HepG2 (cell line): ENCODE data around the gene UGT1A8. TPM values are rescaled to one million over a fixed set of nuclear protein-coding genes. Genes with fewer than 3 reads are reported as not detected.

Source experiments
- ATAC-seq: fragments of 200-7000 bp; cut with Tn5 transposase; 3 replicates; pipeline ENCODE4 v1.9.1; 2020; ENCODE audit warnings: mild to moderate bottlenecking, moderate library complexity
- BruUV-seq: library from RNA; stranded (reverse); fragments of 400-500 nt; replicated peaks from 2 replicates; lab custom pipeline; 2021; lab: Mats Ljungman, UMichigan
- CTCF ChIA-PET: fragments of 300-600 bp; formaldehyde crosslinking; extraction: SDS; loops from one replicate; lab custom pipeline; 2021; ENCODE audit warnings: low total read pairs, inconsistent platforms, low intra/inter-chr PET ratio; lab: Yijun Ruan, JAX
- POLR2A ChIA-PET: fragments of 350-600 bp; sonication (Branson Sonifier 250); formaldehyde crosslinking; loops from one replicate; lab custom pipeline; 2020; ENCODE audit warnings: antibody characterized with exemption, inconsistent platforms; lab: Yijun Ruan, JAX
- DNase-seq: peaks from one replicate; pipeline ENCODE4 v3.0.0-alpha.2; 2015; ENCODE audit warnings: low spot score
- FAIRE-seq: peaks from 3 replicates; lab custom pipeline; 2011; peaks lifted over from hg19 to GRCh38; lab: Jason Lieb, UNC
- H2AFZ ChIP-seq: one replicate; pipeline ENCODE4 v1.6.1; 2011; ENCODE audit warnings: low read length, inconsistent platforms
- H3K27ac ChIP-seq: fragments of 300-600 bp; 3 replicates; pipeline ENCODE4 v1.8.0; 2011; ENCODE audit warnings: mixed run types, mild to moderate bottlenecking, mixed read lengths, low read length, inconsistent platforms; ENCODE audit not compliant: insufficient read depth; ENCODE audit errors: extremely low read length
- H3K27me3 ChIP-seq, 2 experiments: fragments of 200-600 bp in 1 of 2; 2 replicates in 1 of 2; 3 replicates in 1 of 2; pipeline versions ENCODE4 v1.6.0 to v1.8.0; 2011; ENCODE audit warnings: low read length in 2 of 2, mild to moderate bottlenecking in 2 of 2, moderate library complexity in 2 of 2, inconsistent platforms in 1 of 2; ENCODE audit not compliant: insufficient read depth in 2 of 2, control insufficient read depth in 1 of 2
- H3K36me3 ChIP-seq, 2 experiments: fragments of 200-600 bp in 1 of 2; replicated peaks in 1 of 2; 2 replicates in 1 of 2; 3 replicates in 1 of 2; pipeline versions ENCODE4 v1.5.1 to v1.8.0; 2011; ENCODE audit warnings: low read length in 2 of 2, inconsistent platforms in 1 of 2; ENCODE audit not compliant: insufficient read depth in 2 of 2, control insufficient read depth in 1 of 2
- H3K4me1 ChIP-seq: 2 replicates; pipeline ENCODE4 v1.5.1; 2012; ENCODE audit warnings: low read length, inconsistent platforms; ENCODE audit not compliant: insufficient read depth
- H3K4me2 ChIP-seq: 2 replicates; pipeline ENCODE4 v1.6.0; 2011; ENCODE audit warnings: low read depth, low read length, inconsistent platforms
- H3K4me3 ChIP-seq, 3 experiments: fragments of 200-600 bp in 1 of 3; sonication (generic), shearing (Covaris generic) in 1 of 3; replicated peaks in 1 of 3; 2 replicates each; pipeline ENCODE4 v1.5.1; 2011 to 2016; ENCODE audit warnings: low read length in 3 of 3, inconsistent platforms in 2 of 3, low read depth in 2 of 3, mild to moderate bottlenecking in 2 of 3, control low read depth in 1 of 3, mixed read lengths in 1 of 3; ENCODE audit not compliant: insufficient read depth in 1 of 3
- H3K79me2 ChIP-seq: one replicate; pipeline ENCODE4 v1.6.1; 2011; ENCODE audit warnings: low read length, inconsistent platforms; ENCODE audit not compliant: insufficient read depth
- H3K9ac ChIP-seq: 2 replicates; pipeline ENCODE4 v1.6.0; 2011; ENCODE audit warnings: mild to moderate bottlenecking, low read depth, low read length, inconsistent platforms; ENCODE audit not compliant: insufficient read depth
- H3K9me3 ChIP-seq: 2 replicates; pipeline ENCODE4 v1.5.1; 2012; ENCODE audit warnings: mild to moderate bottlenecking, low read length
- H4K20me1 ChIP-seq: 2 replicates; pipeline ENCODE4 v1.6.0; 2011; ENCODE audit warnings: inconsistent platforms, mild to moderate bottlenecking, low read length, moderate library complexity; ENCODE audit not compliant: insufficient read depth
- ARHGAP35 ChIP-seq: sonication (generic); formaldehyde crosslinking; IDR thresholded peaks from 2 replicates; pipeline ENCODE4 v1.9.0; 2022; ENCODE audit warnings: mild to moderate bottlenecking, inconsistent platforms, moderate library complexity, missing genetic modification reagents, borderline replicate concordance
- ATF2 ChIP-seq: sonication (generic); formaldehyde crosslinking; IDR thresholded peaks from 2 replicates; pipeline ENCODE4 v1.4.0; 2020; ENCODE audit warnings: missing genetic modification reagents
- GABPB1 ChIP-seq: IDR thresholded peaks from 2 replicates; pipeline ENCODE4 v1.6.1; 2016; ENCODE audit warnings: mild to moderate bottlenecking, missing genetic modification reagents, moderate library complexity, missing compliant biosample characterization
- JUND ChIP-seq: sonication (generic); formaldehyde crosslinking; IDR thresholded peaks from 2 replicates; pipeline ENCODE4 v1.8.0; 2022; ENCODE audit warnings: mild to moderate bottlenecking, missing genetic modification reagents
- RBM22 ChIP-seq: fragments of 200-400 bp; formaldehyde crosslinking; optimal IDR thresholded peaks from 2 replicates; pipeline ENCODE3; 2017; ENCODE audit warnings: mild to moderate bottlenecking, low read length, moderate library complexity
- RCOR2 ChIP-seq: IDR thresholded peaks from 2 replicates; pipeline ENCODE4 v1.6.1; 2016; ENCODE audit warnings: missing biosample characterization, missing genetic modification reagents
- SMARCC2 ChIP-seq: fragments of 450-650 bp; IDR thresholded peaks from 2 replicates; pipeline ENCODE4 v1.6.1; 2017; ENCODE audit warnings: antibody characterized with exemption, mild to moderate bottlenecking
- SRSF1 ChIP-seq: fragments of 200-400 bp; formaldehyde crosslinking; optimal IDR thresholded peaks from 2 replicates; pipeline ENCODE3; 2017; ENCODE audit warnings: mild to moderate bottlenecking, low read depth, low read length, moderate library complexity
- ZFP62 ChIP-seq: sonication (generic); formaldehyde crosslinking; IDR thresholded peaks from 2 replicates; pipeline ENCODE4 v1.4.0; 2020; ENCODE audit warnings: missing genetic modification reagents
- ZNF101 ChIP-seq: sonication (generic); formaldehyde crosslinking; IDR thresholded peaks from 2 replicates; pipeline ENCODE4 v1.4.0; 2020; ENCODE audit warnings: mild to moderate bottlenecking, low read depth, missing genetic modification reagents, borderline replicate concordance
- ZNF207 ChIP-seq: fragments of 450-650 bp; IDR thresholded peaks from 2 replicates; pipeline ENCODE4 v1.6.1; 2016; ENCODE audit warnings: antibody characterized with exemption, borderline replicate concordance
- ZNF230 ChIP-seq: sonication (generic); formaldehyde crosslinking; IDR thresholded peaks from 2 replicates; pipeline ENCODE4 v1.4.0; 2020; ENCODE audit warnings: mild to moderate bottlenecking, missing genetic modification reagents
- ZNF235 ChIP-seq: sonication (generic); formaldehyde crosslinking; IDR thresholded peaks from 2 replicates; pipeline ENCODE4 v1.8.1; 2023; ENCODE audit warnings: mild to moderate bottlenecking, missing genetic modification reagents, borderline replicate concordance
- ZNF263 ChIP-seq: sonication (generic); formaldehyde crosslinking; IDR thresholded peaks from 2 replicates; pipeline ENCODE4 v1.4.0; 2020; ENCODE audit warnings: missing genetic modification reagents
- ZNF644 ChIP-seq: IDR thresholded peaks from 2 replicates; pipeline ENCODE4 v1.6.1; 2016; ENCODE audit warnings: low read depth
- ZSCAN20 ChIP-seq: sonication (generic); formaldehyde crosslinking; IDR thresholded peaks from 2 replicates; pipeline ENCODE4 v1.4.0; 2020; ENCODE audit warnings: missing genetic modification reagents, mild to moderate bottlenecking, borderline replicate concordance
- ZUFSP ChIP-seq: sonication (generic); formaldehyde crosslinking; IDR thresholded peaks from 2 replicates; pipeline ENCODE4 v1.9.0; 2021; ENCODE audit warnings: missing genetic modification reagents, mild to moderate bottlenecking, borderline replicate concordance
- WGBS: methylation state at CpG from one replicate; pipeline ENCODE4 v1.1.6; 2017; ENCODE audit warnings: low lambda C conversion rate; 5-methylcytosine and 5-hydroxymethylcytosine counted together
- in situ Hi-C: cut with HindIII; loops from 2 replicates; pipeline ENCODE4 v1.10.0; 2017; ENCODE audit warnings: low pct_unique_long_range_greater_than_20kb; ENCODE audit not compliant: extremely low pct_ligation_motif_present
- intact Hi-C: fragments of 100-400 bp; cut with micrococcal nuclease; formaldehyde crosslinking; loops from one replicate; pipeline ENCODE4 v1.10.0; 2022; ENCODE audit not compliant: unreplicated experiment
- polyA plus RNA-seq, 8 experiments: library from polyadenylated mRNA; depleted of rRNA in 3 of 8; stranded (reverse) in 7 of 8; unstranded in 1 of 8; fragments of >200 nt; fragmentation: Illumina TruSeq in 4 of 8; extraction: Trizol in 4 of 8; gene quantifications; 2 replicates each; pipeline versions ENCODE4 v1.2.1 to v1.2.3, GENCODE V29; 2011 to 2016; ENCODE audit warnings: low read depth in 4 of 8, missing spikeins in 1 of 8, mixed read lengths in 1 of 8; ENCODE audit not compliant: insufficient read depth in 1 of 8
- total RNA-seq, 5 experiments: library from RNA; depleted of rRNA; stranded (reverse); fragments of >200 nt; fragmentation: Illumina TruSeq; extraction: Trizol; gene quantifications; 2 replicates each; pipeline ENCODE4 v1.2.3, GENCODE V29; 2016; ENCODE audit warnings: low read depth in 1 of 5
- TF ChIP-seq, protein P1 (sequence below): sonication (generic); formaldehyde crosslinking; IDR thresholded peaks from 2 replicates; pipeline ENCODE4 v1.4.0; 2020; ENCODE audit warnings: missing genetic modification reagents

Gene UGT1A8
- total and polyA plus RNA-seq, 2 of the 13 experiments (the other 11 are each of a cell fraction or from before 2014, with no cell fraction given) = not detected

DNA sequence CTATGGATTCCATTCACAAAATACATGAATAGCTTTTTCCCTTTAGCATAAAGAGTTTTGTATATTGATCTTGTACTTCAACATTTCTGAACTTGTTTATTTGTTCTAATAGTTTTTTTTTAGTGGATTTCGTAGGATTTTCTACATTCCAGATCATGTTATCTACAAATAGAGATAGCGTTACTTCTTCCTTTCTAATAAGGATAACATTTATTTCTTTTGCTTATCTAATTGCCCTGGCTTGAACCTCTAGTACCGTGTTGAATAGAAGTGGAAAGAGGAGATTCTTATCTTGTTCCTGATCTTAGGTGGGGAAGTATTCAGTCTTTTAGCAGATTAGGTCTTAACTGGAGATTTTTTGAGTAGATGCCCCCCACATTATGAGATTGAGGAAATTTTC, 84.8 kb downstream of the UGT1A8 start:
- Histone ChIP-seq H4K20me1 (no peaks in the 10 kb centered on the region), H3K27me3 (no peaks in the 10 kb centered on the region), H3K9ac (no peak overlapping the region), H3K4me1 (no peaks in the 10 kb centered on the region), H2AFZ (no peak overlapping the region), H3K36me3 (no peaks in the 10 kb centered on the region), H3K27ac (no peak overlapping the region), H3K4me3 (no peak overlapping the region), H3K4me2 (no peak overlapping the region), H3K79me2 (no peaks in the 10 kb centered on the region), H3K9me3 (no peaks in the 10 kb centered on the region)
- POLR2A ChIA-PET = no interaction called here
- ATAC-seq = no peak
- FAIRE-seq = no peak
- WGBS = 65% methylated on average over 3 of the region's 3 CpGs
- CTCF ChIA-PET = no interaction called here
- in situ Hi-C loops = no loop called here
- TF ChIP-seq ZSCAN20 (CRISPR knock-in tag) (no peak), ZFP62 (CRISPR knock-in tag) (no peak), SRSF1 (no peak), ZNF235 (CRISPR knock-in tag) (no peak), ZNF207 (no peak), ZNF230 (CRISPR knock-in tag) (no peak), RBM22 (no peak), ZNF101 (CRISPR knock-in tag) (no peak), ZUFSP (CRISPR knock-in tag) (no peak), ARHGAP35 (CRISPR knock-in tag) (no peak), ZNF263 (CRISPR knock-in tag) (no peak), GABPB1 (CRISPR knock-in tag) (no peak), ATF2 (no peak), RCOR2 (no peak), ZNF644 (CRISPR knock-in tag) (no peak), JUND (CRISPR knock-in tag) (no peak), SMARCC2 (no peak)
- TF ChIP-seq, protein P1, sequence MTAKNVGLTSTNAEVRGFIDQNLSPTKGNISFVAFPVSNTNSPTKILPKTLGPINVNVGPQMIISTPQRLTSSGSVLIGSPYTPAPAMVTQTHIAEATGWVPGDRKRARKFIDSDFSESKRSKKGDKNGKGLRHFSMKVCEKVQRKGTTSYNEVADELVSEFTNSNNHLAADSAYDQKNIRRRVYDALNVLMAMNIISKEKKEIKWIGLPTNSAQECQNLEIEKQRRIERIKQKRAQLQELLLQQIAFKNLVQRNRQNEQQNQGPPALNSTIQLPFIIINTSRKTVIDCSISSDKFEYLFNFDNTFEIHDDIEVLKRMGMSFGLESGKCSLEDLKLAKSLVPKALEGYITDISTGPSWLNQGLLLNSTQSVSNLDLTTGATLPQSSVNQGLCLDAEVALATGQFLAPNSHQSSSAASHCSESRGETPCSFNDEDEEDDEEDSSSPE (CRISPR knock-in tag) = no peak
- intact Hi-C loops = no loop called here
- DNase-seq = no peak
- BruUV-seq = no TSS peak
